PFSK-1 (cell line): ENCODE results near the gene TGIF1.

Source experiments
- FOXP2 ChIP-seq: optimal IDR thresholded peaks from 2 replicates; pipeline ENCODE3; 2011; ENCODE audit warnings: borderline replicate concordance, control low read depth, inconsistent platforms; ENCODE audit not compliant: insufficient read depth; ENCODE audit errors: extremely low read length, extremely low read depth
- POLR2AphosphoS5 ChIP-seq: IDR thresholded peaks from 2 replicates; pipeline ENCODE4 v1.6.1; 2012; ENCODE audit warnings: low read depth, mild to moderate bottlenecking, control low read depth, low read length, moderate library complexity
- REST ChIP-seq, 2 experiments: IDR thresholded peaks; 2 replicates each; pipeline versions ENCODE4 v1.6.1 to v1.8.0; 2011 to 2012; ENCODE audit warnings: low read depth in 2 of 2, low read length in 2 of 2, control low read depth in 1 of 2, inconsistent platforms in 1 of 2, mild to moderate bottlenecking in 1 of 2, moderate library complexity in 1 of 2; ENCODE audit not compliant: insufficient read depth in 1 of 2
- SIN3A ChIP-seq: IDR thresholded peaks from 2 replicates; pipeline ENCODE4 v1.6.1; 2012; ENCODE audit warnings: mild to moderate bottlenecking, low read length, moderate library complexity, borderline replicate concordance; ENCODE audit not compliant: insufficient read depth
- TAF1 ChIP-seq: IDR thresholded peaks from 2 replicates; pipeline ENCODE4 v1.6.1; 2012; ENCODE audit warnings: low read length, control low read depth, borderline replicate concordance; ENCODE audit not compliant: insufficient read depth

The TGIF1 gene

DNA sequence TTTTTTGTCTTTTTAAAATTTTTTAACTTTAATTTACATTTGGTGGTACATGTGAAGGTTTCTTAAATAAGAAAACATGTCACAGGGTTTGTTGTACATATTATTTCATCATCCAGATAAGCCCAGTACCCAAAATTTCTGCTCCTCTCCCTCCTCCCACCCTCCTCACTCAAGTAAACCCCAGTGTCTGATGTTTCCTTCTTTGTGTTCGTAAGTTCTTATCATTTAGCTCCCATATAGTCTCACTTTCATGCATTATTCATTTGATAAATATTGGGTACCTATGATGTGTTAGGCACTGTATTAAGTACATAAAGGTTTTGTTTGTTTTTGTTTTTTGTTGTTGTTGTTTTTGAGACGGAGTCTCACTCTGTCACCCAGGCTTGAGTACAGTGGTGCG, 5.7 kb upstream of the TGIF1 start:
- TF ChIP-seq TAF1, result no peak
- no peak for TF ChIP-seq REST (IDR thresholded peaks at IDR 0.05; ENCODE audit: insufficient read depth in 1 of 2, low read depth in 2 of 2, low read length in 2 of 2)
- no peak for TF ChIP-seq POLR2AphosphoS5
- no peak for TF ChIP-seq FOXP2
- no peak for TF ChIP-seq SIN3A

GRCh38 chr18:3444954-3445353, 5.0 kb upstream of the TGIF1 start:
- TF ChIP-seq POLR2AphosphoS5, result no peak
- no peak for TF ChIP-seq TAF1
- no peak for TF ChIP-seq SIN3A
- TF ChIP-seq REST (IDR thresholded peaks at IDR 0.05; ENCODE audit: insufficient read depth in 1 of 2, low read depth in 2 of 2, low read length in 2 of 2), result no peak

DNA sequence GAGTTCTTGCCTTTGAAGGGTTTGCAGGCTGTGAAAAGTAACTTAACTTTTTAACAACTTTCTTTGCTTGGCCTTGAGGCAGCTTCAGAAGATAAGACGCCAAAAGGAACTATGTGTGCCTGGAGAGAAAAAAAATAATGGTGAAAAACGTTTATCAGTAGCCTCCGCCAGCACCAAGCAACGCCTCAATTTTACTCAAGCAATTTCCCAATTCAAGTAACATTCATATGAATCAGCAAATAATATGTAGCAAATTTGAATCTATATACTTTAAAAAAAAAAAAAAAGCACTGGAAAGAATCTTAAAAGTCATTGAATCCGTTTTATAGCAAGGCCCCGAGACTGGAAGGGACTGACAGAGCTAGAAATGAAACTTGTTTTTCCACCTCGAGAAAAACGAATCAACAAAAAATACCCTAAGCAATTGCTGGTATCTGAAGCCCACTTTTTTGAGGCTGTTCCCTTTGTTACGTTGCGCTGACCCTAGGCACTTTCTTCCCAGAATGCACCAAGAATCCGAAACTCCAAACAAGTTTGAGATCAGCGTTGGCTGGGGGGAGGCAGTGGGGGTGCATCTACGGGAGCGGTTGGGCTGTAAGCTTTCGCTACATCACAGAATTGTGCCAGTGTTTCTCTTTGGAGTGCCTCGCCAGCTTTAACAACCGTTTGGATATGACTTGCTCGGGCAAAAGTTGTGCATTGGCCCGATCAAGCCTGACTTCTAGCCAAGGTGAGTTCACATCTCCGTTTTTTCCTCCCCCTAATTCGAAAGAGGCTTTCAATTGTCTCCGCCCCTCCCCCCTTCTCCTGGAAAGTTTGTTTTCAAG, 2.7 kb upstream of the TGIF1 start:
- TF ChIP-seq TAF1 (no peak; the same call in 1 of the 2 replicates), FOXP2 (no peak), POLR2AphosphoS5 (no peak), REST (IDR thresholded peaks at IDR 0.05; ENCODE audit: insufficient read depth in 1 of 2, low read depth in 2 of 2, low read length in 2 of 2) (no peak), SIN3A (no peak)

- peak; percentile 83; the same call in 1 of the 2 replicates for TF ChIP-seq SIN3A
- no peak for TF ChIP-seq FOXP2
- TF ChIP-seq TAF1, result 0 out of 2 replicates have a peak, but pooled peaks have one; percentile 64
- TF ChIP-seq REST (IDR thresholded peaks at IDR 0.05; ENCODE audit: insufficient read depth in 1 of 2, low read depth in 2 of 2, low read length in 2 of 2), result peak in 1 of 2 experiments; percentile 16; a peak in 1 of 4 replicates
- peak; percentile 80 for TF ChIP-seq POLR2AphosphoS5
These were observed 1.8 kb upstream of the TGIF1 start for GRCh38 chr18:3447895-3448837.
